ENCODE results near the gene PDPR.

PDPR gene

DNA sequence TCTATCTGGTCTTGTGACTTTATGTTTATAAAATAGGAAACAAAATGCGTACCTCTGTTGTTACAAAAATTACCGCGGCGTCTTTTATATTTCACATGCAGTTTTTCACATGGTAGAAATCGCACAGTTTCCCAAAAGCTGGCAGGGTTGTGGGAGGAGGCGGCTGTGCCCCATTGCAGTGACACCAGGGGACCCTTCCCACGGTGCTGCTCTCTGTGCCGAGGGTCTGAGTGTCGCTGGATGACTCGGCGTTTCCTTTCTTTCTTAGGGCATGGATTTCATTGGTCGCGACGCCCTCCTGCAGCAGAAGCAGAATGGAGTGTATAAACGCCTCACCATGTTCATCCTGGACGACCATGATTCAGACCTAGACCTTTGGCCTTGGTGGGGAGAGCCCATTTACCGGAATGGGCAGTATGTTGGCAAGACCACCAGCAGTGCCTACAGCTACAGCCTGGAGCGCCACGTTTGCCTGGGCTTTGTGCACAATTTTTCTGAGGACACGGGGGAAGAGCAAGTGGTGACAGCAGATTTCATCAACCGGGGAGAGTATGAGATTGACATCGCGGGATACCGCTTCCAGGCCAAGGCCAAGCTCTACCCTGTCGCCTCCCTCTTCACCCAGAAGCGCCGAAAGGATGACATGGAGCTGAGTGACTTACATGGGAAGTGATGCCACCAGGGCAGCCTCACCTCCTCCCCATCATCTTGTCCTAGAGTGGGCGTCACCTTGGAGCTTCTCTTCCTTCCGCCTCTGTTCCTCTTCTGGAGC lies 42.3 kb downstream of the PDPR start:
- H3K36me3 ChIP-seq (ENCODE audit: control insufficient read depth in 4 of 4, insufficient read depth in 4 of 4, low read length in 3 of 4) = peaks cover 10 to 93% (median 70%) of the 10 kb centered on the region in 4 experiments
- ChIA-PET CTCF (no interaction called here), POLR2A (no interaction called here)
- no peaks in the 10 kb centered on the region for H3K4me1 ChIP-seq (ENCODE audit: control extremely low read depth in 1 of 4, control insufficient read depth in 4 of 4, insufficient read depth in 4 of 4, low read length in 3 of 4)
- WGBS (ENCODE audit: insufficient coverage) = 93% methylated on average over 29 of the region's 29 CpGs
- no peak overlapping the region for H3K4me3 ChIP-seq (ENCODE audit: control insufficient read depth in 1 of 7, extremely low read depth in 1 of 7, insufficient read depth in 4 of 7, low read depth in 2 of 7, low read length in 6 of 7)
- no peaks in the 10 kb centered on the region for H3K27me3 ChIP-seq (replicated peaks in 2 of 5; ENCODE audit: control insufficient read depth in 4 of 5, insufficient read depth in 5 of 5, low read length in 4 of 5)
- DNase-seq = no peak
- H3K27ac ChIP-seq (ENCODE audit: insufficient read depth in 1 of 2, low read depth in 1 of 2, low read length in 2 of 2, poor library complexity in 1 of 2, severe bottlenecking in 2 of 2) = no peak overlapping the region
- H3K9me3 ChIP-seq (ENCODE audit: control extremely low read depth in 1 of 5, control insufficient read depth in 4 of 5, insufficient read depth in 2 of 5, low read depth in 1 of 5, low read length in 4 of 5) = no peaks in the 10 kb centered on the region

DNA sequence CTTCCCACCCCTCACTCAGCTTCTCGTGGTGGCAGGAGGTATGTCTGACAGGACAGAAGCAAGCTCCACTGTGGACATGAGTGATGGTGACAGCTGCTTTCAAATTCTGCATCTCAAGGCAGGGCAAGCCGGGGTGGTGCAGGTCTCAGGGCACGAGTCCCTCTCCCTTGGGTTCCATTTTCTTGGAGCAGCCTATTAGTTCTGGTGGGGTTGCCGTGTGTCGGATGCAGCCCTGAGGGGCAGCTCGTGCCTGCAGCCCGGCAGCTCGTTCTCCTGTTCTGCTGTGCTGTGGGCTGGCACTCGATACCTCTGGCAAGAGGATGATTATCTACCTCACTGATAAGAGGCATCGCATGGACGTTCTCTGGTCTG lies 43.0 kb downstream of the PDPR start:
- Histone ChIP-seq H3K27me3 (replicated peaks in 2 of 5; ENCODE audit: control insufficient read depth in 4 of 5, insufficient read depth in 5 of 5, low read length in 4 of 5) (no peaks in the 10 kb centered on the region), H3K36me3 (ENCODE audit: control insufficient read depth in 4 of 4, insufficient read depth in 4 of 4, low read length in 3 of 4) (peaks cover 9 to 92% (median 68%) of the 10 kb centered on the region in 4 experiments), H3K4me1 (ENCODE audit: control extremely low read depth in 1 of 4, control insufficient read depth in 4 of 4, insufficient read depth in 4 of 4, low read length in 3 of 4) (no peaks in the 10 kb centered on the region), H3K4me3 (ENCODE audit: control insufficient read depth in 1 of 7, extremely low read depth in 1 of 7, insufficient read depth in 4 of 7, low read depth in 2 of 7, low read length in 6 of 7) (no peak overlapping the region), H3K27ac (ENCODE audit: insufficient read depth in 1 of 2, low read depth in 1 of 2, low read length in 2 of 2, poor library complexity in 1 of 2, severe bottlenecking in 2 of 2) (no peak overlapping the region), H3K9me3 (ENCODE audit: control extremely low read depth in 1 of 5, control insufficient read depth in 4 of 5, insufficient read depth in 2 of 5, low read depth in 1 of 5, low read length in 4 of 5) (no peaks in the 10 kb centered on the region)
- ChIA-PET POLR2A (no interaction called here), CTCF (no interaction called here)
- 93% methylated on average over 11 of the region's 11 CpGs for WGBS (ENCODE audit: insufficient coverage)
- no peak for DNase-seq

DNA sequence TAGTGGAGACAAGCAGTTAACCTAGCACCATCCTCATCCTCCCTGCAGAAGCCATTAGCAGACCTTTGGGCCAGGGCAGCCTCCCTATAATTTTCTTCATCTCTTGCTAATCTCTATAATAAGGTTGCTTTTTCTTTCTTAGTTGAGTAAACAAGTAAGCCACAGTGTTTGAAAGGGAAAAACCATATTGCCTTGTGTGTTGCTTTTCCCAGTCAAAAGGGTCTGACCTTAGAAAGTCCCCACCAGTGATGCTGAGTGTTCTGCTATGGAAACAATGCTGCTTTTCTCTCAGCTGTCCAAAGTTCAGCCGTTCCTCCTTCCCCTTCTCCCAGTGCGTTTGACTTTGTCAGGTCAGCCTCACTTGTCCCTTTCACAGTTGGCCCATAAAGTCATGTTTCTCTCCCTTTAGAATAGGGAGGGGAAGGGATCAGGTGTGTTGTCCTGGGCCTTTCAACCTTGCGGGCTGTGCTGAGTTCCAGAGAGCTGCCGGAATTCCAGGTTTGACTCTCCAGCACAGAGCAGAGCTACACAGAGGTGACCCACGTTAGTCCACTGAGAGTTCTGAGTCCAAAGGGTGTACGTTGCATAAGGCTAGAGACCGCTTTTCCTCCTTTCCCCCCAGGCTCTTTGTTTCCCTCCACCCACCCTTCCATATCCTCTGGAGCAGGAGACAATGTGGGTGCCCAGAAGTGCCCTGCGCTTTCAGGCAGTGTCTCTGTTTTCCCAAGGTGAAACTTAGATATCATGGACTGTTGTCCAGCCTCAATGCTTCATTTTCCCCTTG lies 43.5 kb downstream of the PDPR start:
- peaks cover 11 to 92% (median 69%) of the 10 kb centered on the region in 4 experiments for H3K36me3 ChIP-seq (ENCODE audit: control insufficient read depth in 4 of 4, insufficient read depth in 4 of 4, low read length in 3 of 4)
- no peaks in the 10 kb centered on the region for H3K27me3 ChIP-seq (replicated peaks in 2 of 5; ENCODE audit: control insufficient read depth in 4 of 5, insufficient read depth in 5 of 5, low read length in 4 of 5)
- POLR2A ChIA-PET = no interaction called here
- CTCF ChIA-PET = interaction anchor here (1.1 kb wide), 1 partner anchor 108 kb away, joined by 3 read pairs; no protein-coding TSS in a partner anchor
- no peak for DNase-seq
- 99% methylated on average over 7 of the region's 8 CpGs for WGBS (ENCODE audit: insufficient coverage)
- H3K4me3 ChIP-seq (ENCODE audit: control insufficient read depth in 1 of 7, extremely low read depth in 1 of 7, insufficient read depth in 4 of 7, low read depth in 2 of 7, low read length in 6 of 7) = no peak overlapping the region
- H3K9me3 ChIP-seq (ENCODE audit: control extremely low read depth in 1 of 5, control insufficient read depth in 4 of 5, insufficient read depth in 2 of 5, low read depth in 1 of 5, low read length in 4 of 5) = no peaks in the 10 kb centered on the region
- H3K4me1 ChIP-seq (ENCODE audit: control extremely low read depth in 1 of 4, control insufficient read depth in 4 of 4, insufficient read depth in 4 of 4, low read length in 3 of 4) = no peaks in the 10 kb centered on the region
- H3K27ac ChIP-seq (ENCODE audit: insufficient read depth in 1 of 2, low read depth in 1 of 2, low read length in 2 of 2, poor library complexity in 1 of 2, severe bottlenecking in 2 of 2) = no peak overlapping the region

DNA sequence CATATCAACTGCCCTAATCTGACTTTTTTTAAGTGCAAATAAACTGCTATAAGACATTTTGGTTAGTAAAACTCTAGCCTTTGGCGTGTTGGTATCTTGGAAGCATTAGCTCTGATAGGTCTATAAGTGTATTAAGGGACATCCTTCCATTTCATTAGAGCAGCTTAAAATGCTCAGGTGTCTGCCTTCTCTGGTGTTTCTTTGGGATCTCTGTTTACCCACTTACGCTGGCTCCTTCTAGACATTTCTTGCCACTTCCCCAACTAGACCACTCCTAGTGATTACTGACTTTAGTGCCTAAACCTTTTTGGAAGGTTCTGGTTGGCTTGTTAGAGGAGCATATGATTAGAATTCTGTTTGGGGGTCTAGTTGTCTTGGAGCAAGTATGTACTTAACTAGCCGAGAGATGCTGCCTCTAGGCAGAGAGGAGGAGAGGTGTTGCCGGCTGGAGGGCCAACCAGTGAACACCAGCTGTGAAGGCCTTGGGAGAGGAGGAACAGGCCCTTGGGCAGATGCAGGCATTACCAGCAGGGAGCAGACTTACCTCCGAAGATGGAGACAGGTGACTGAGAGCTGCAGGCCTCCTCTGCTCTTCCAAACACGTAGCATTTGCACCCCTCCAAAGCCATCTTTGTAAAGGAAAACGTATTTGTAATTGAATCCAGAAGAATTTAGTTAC lies 44.3 kb downstream of the PDPR start:
- POLR2A ChIA-PET = no interaction called here
- peaks cover 11 to 85% (median 63%) of the 10 kb centered on the region in 4 experiments for H3K36me3 ChIP-seq (ENCODE audit: control insufficient read depth in 4 of 4, insufficient read depth in 4 of 4, low read length in 3 of 4)
- WGBS (ENCODE audit: insufficient coverage) = 96% methylated on average over 7 of the region's 7 CpGs

DNA sequence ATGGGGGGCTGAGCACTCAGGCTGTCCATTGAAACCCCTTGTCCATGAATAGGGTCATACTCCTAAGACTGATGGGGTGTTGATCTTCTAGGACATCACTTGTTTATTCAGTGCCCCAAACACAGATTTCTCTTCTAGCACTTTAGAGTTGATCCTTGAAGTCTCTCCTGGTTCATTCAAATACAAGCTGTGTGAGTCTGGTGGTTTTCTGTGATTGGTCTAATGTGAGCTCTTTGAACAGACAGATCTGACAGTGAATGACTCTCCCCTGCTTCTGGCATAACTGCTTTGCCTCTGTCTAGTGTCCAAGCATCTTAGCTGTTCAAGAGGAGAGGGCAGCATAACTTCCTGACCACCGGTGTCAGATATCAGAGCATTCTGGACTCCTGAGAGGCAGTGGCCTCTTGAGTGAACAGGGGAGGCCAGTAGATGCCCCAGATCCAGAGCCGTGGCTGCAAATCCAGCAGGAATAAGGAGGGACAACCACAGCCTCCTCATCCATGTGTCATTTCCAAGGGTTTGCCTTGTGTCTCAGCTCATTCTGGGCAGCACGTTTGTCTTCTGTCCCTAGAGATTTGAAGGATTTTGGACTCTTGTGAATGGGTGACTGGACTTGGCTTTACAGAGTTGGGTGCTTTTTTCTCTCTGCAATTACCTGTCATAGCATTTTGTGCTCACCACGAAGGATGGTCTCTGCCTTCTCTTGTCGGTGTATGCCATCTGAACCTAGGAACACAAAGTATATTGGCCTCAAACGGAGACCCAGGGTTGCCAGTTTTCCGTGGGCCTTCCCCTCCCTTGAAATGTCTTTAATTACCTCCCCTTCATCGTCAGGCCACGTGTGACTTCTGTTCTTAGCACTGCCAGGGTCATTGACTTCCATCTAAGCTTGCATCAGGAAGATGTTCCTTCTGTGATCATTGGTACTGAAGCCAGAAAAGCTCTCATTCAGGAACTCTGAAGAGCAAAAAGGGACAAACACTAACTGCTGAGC lies 45.5 kb downstream of the PDPR start:
- Histone ChIP-seq H3K36me3 (ENCODE audit: control insufficient read depth in 4 of 4, insufficient read depth in 4 of 4, low read length in 3 of 4) (peaks cover 8 to 75% (median 56%) of the 10 kb centered on the region in 4 experiments), H3K27me3 (replicated peaks in 2 of 5; ENCODE audit: control insufficient read depth in 4 of 5, insufficient read depth in 5 of 5, low read length in 4 of 5) (no peaks in the 10 kb centered on the region), H3K27ac (ENCODE audit: insufficient read depth in 1 of 2, low read depth in 1 of 2, low read length in 2 of 2, poor library complexity in 1 of 2, severe bottlenecking in 2 of 2) (no peak overlapping the region), H3K9me3 (ENCODE audit: control extremely low read depth in 1 of 5, control insufficient read depth in 4 of 5, insufficient read depth in 2 of 5, low read depth in 1 of 5, low read length in 4 of 5) (no peaks in the 10 kb centered on the region), H3K4me3 (ENCODE audit: control insufficient read depth in 1 of 7, extremely low read depth in 1 of 7, insufficient read depth in 4 of 7, low read depth in 2 of 7, low read length in 6 of 7) (no peak overlapping the region), H3K4me1 (ENCODE audit: control extremely low read depth in 1 of 4, control insufficient read depth in 4 of 4, insufficient read depth in 4 of 4, low read length in 3 of 4) (no peaks in the 10 kb centered on the region)
- POLR2A ChIA-PET = no interaction called here
- CTCF ChIA-PET = interaction anchor here (0.6 to 1.6 kb wide), 4 partner anchors 94 to 610 kb away, joined by 3 to 10 read pairs (median 4); partner anchors contain the start of gene DDX19B
- WGBS (ENCODE audit: insufficient coverage) = 89% methylated on average over 9 of the region's 9 CpGs
- DNase-seq = no peak

More for the DNA sequence above, 44.3 kb downstream of the PDPR start:
- H3K27me3 ChIP-seq (replicated peaks in 2 of 5; ENCODE audit: control insufficient read depth in 4 of 5, insufficient read depth in 5 of 5, low read length in 4 of 5) = no peaks in the 10 kb centered on the region
- CTCF ChIA-PET = interaction anchor here (1.1 kb wide), 1 partner anchor 108 kb away, joined by 3 read pairs; no protein-coding TSS in a partner anchor
- no peaks in the 10 kb centered on the region for H3K4me1 ChIP-seq (ENCODE audit: control extremely low read depth in 1 of 4, control insufficient read depth in 4 of 4, insufficient read depth in 4 of 4, low read length in 3 of 4)
- DNase-seq = no peak
- H3K9me3 ChIP-seq (ENCODE audit: control extremely low read depth in 1 of 5, control insufficient read depth in 4 of 5, insufficient read depth in 2 of 5, low read depth in 1 of 5, low read length in 4 of 5) = no peaks in the 10 kb centered on the region
- no peak overlapping the region for H3K4me3 ChIP-seq (ENCODE audit: control insufficient read depth in 1 of 7, extremely low read depth in 1 of 7, insufficient read depth in 4 of 7, low read depth in 2 of 7, low read length in 6 of 7)
- no peak overlapping the region for H3K27ac ChIP-seq (ENCODE audit: insufficient read depth in 1 of 2, low read depth in 1 of 2, low read length in 2 of 2, poor library complexity in 1 of 2, severe bottlenecking in 2 of 2)

DNA sequence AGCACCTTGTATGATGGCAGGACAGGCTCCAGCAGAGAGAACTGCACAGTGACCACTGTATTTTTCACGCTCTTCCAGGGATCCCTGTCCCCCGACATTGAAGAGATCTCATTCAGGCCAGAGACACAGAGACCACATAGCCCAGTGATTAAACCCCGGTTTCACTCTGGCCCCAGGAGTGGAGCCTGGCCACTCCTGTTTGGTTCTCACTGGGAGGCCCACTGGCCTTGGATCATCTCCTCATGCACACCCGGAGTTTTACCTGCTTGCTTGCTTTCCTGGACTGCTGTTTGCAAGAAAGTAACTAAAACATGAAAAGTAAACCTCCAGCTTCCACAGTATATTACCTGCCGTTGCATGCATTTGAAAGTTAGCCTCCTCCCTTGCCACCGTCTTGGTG lies 46.3 kb downstream of the PDPR start:
- ChIA-PET POLR2A (no interaction called here), CTCF (interaction anchor here (0.6 to 1.6 kb wide), 4 partner anchors 9 to 139 kb away, joined by 3 to 10 read pairs (median 4); partner anchors contain the start of gene DDX19B)
- WGBS (ENCODE audit: insufficient coverage) = 98% methylated on average over 6 of the region's 6 CpGs
- Histone ChIP-seq H3K27ac (ENCODE audit: insufficient read depth in 1 of 2, low read depth in 1 of 2, low read length in 2 of 2, poor library complexity in 1 of 2, severe bottlenecking in 2 of 2) (no peak overlapping the region), H3K27me3 (replicated peaks in 2 of 5; ENCODE audit: control insufficient read depth in 4 of 5, insufficient read depth in 5 of 5, low read length in 4 of 5) (no peaks in the 10 kb centered on the region), H3K4me1 (ENCODE audit: control extremely low read depth in 1 of 4, control insufficient read depth in 4 of 4, insufficient read depth in 4 of 4, low read length in 3 of 4) (peaks cover 0 to 2% (median 0%) of the 10 kb centered on the region in 4 experiments), H3K9me3 (ENCODE audit: control extremely low read depth in 1 of 5, control insufficient read depth in 4 of 5, insufficient read depth in 2 of 5, low read depth in 1 of 5, low read length in 4 of 5) (no peaks in the 10 kb centered on the region), H3K4me3 (ENCODE audit: control insufficient read depth in 1 of 7, extremely low read depth in 1 of 7, insufficient read depth in 4 of 7, low read depth in 2 of 7, low read length in 6 of 7) (no peak overlapping the region), H3K36me3 (ENCODE audit: control insufficient read depth in 4 of 4, insufficient read depth in 4 of 4, low read length in 3 of 4) (peaks cover 8 to 72% (median 53%) of the 10 kb centered on the region in 4 experiments)
- DNase-seq = no peak
